Activated T-cell treated with anti-CD3 and anti-CD28 coated beads, Interleukin-2, amount 50 U/mL, for 24 hours (primary cell): Measurements from ENCODE around the gene GRIK1.

ENCODE experiments used
- DNase-seq: peaks from one replicate; pipeline ENCODE4 v3.0.0-alpha.2; 2020
- H3K27ac Mint-ChIP-seq: 2 replicates; pipeline ENCODE4 v1.8.0; 2020; ENCODE audit warnings: mild to moderate bottlenecking, mixed read lengths
- H3K27me3 Mint-ChIP-seq: 2 replicates; pipeline ENCODE4 v1.8.0; 2020; ENCODE audit warnings: mixed read lengths
- H3K36me3 Mint-ChIP-seq: 2 replicates; pipeline ENCODE4 v1.8.0; 2020; ENCODE audit warnings: low read depth, mixed read lengths
- H3K4me1 Mint-ChIP-seq: 2 replicates; pipeline ENCODE4 v1.8.0; 2020; ENCODE audit warnings: low read depth, mixed read lengths
- H3K4me3 Mint-ChIP-seq: 2 replicates; pipeline ENCODE4 v1.8.0; 2020; ENCODE audit warnings: mild to moderate bottlenecking, moderate library complexity, mixed read lengths
- H3K9me3 Mint-ChIP-seq: 2 replicates; pipeline ENCODE4 v1.8.0; 2020; ENCODE audit warnings: mixed read lengths

GRIK1 gene

DNA sequence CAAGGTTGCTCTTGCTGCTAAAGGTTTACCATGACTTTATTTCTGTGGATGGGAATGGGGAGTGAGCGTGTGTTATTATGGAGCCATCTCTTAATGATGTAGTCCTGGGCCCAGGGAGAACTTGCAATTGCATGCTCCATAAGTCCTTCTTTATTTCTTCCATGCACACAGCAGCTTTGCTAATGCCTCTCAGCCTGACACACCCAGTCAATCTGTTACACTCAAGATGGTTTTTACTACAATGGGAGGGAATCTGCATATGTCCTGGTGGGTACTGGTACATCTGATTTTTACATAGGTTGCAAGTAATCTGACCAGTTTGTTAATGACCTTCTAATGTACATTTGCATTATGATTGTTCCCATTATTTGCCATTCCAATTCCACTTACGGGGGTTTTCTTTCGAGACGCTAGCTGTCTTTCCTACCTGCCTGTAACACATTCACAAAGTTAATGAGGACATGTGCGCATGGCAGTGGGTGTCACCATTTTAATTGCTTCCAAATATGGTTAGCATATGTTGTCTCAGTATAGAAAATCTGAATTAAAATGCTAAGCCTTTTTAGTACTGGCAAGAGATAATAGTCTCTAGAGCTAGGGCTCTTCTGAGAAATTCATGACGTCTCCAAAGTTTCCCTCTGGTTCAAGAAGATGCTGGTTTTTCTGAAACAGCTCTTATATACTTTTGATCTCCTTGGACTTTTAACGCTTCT is 188.2 kb downstream of the GRIK1 start:
- Mint-ChIP-seq H3K27me3 (no peaks in the 10 kb centered on the region), H3K27ac (no peak overlapping the region), H3K4me3 (no peak overlapping the region), H3K4me1 (no peaks in the 10 kb centered on the region), H3K36me3 (no peaks in the 10 kb centered on the region), H3K9me3 (no peaks in the 10 kb centered on the region)
- DNase-seq: no peak

DNA sequence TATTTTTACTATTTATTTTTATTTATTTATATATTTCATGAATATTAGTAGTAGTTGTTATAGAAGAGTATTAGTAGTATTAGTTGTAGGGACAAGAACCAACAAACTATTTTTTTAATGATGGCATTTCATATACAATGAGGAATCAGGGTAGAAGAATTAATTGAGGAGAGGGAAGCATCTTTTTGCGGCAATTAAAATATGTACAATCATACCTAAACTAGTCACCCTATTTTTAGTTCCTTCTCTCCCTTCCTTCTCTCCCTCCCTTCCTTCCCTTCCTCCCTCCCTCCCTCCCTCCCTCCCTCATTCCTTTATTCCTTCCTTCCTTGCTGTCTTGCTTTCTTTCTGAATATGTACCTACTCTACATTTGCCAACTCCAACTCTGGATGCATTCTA is 189.8 kb downstream of the GRIK1 start:
- no peaks in the 10 kb centered on the region for H3K9me3 Mint-ChIP-seq
- H3K4me1 Mint-ChIP-seq: no peaks in the 10 kb centered on the region
- H3K4me3 Mint-ChIP-seq: no peak overlapping the region
- no peak for DNase-seq
- H3K27ac Mint-ChIP-seq: no peak overlapping the region
- no peaks in the 10 kb centered on the region for H3K36me3 Mint-ChIP-seq
- no peaks in the 10 kb centered on the region for H3K27me3 Mint-ChIP-seq

DNA sequence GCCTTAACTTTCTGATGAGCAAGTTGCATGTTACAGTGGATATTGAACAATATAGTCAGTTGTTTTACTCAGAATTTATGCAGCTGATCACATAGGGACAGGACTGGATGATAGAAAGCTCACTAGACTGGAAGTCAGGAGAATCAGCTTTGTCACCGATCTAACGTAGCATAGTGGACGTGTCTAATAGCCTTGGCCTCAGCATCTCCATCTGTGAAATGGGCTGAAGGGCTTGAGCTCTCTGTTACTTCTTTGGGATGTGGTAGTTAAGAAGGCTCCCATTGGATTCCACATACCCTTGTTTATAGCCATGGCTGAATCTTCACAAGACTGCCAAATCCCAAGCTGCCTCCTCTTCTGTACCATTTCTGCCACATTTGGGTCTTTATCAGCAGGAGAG is 190.6 kb downstream of the GRIK1 start:
- DNase-seq: no peak
- Mint-ChIP-seq H3K27me3 (no peaks in the 10 kb centered on the region), H3K36me3 (no peaks in the 10 kb centered on the region), H3K9me3 (no peaks in the 10 kb centered on the region), H3K4me3 (no peak overlapping the region), H3K27ac (no peak overlapping the region), H3K4me1 (no peaks in the 10 kb centered on the region)

DNA sequence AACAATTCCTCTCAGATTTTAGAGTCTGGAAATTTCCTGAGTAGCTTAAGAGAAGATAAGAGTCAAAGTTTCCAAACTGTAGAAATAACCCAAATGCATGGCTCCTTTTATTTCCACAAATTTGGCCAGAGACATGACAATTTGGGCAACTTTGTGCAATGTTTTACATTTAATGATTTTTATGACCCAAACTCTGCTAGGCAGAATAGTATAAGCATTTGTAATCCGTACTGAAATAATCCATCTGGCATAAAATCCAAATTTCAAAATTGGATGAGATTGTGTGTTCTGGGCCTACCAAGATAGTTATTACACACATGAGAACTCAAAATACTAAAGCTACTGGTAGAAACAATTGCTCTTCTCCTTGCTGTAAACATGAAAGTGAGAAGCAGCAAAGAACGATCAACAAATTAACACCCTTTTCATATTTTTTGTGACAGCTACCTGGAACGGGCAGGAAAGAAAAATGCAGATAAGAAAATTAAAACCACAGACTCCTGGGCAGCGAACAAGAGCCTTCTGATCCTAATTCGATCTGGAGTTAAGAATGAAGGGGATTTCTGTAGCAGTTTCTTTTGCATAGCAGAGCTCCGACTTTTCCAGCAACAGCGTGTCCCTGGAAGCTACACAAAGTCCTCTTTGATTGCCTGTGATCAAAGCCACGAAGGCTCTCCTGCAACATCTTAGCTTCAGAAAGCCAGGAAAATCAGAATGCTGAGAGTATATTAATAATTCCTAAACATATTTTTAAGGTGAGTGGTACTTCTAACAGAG is 191.2 kb downstream of the GRIK1 start:
- H3K4me1 Mint-ChIP-seq: no peaks in the 10 kb centered on the region
- no peaks in the 10 kb centered on the region for H3K9me3 Mint-ChIP-seq
- DNase-seq: no peak
- no peaks in the 10 kb centered on the region for H3K27me3 Mint-ChIP-seq
- no peak overlapping the region for H3K27ac Mint-ChIP-seq
- no peaks in the 10 kb centered on the region for H3K36me3 Mint-ChIP-seq
- H3K4me3 Mint-ChIP-seq: no peak overlapping the region

DNA sequence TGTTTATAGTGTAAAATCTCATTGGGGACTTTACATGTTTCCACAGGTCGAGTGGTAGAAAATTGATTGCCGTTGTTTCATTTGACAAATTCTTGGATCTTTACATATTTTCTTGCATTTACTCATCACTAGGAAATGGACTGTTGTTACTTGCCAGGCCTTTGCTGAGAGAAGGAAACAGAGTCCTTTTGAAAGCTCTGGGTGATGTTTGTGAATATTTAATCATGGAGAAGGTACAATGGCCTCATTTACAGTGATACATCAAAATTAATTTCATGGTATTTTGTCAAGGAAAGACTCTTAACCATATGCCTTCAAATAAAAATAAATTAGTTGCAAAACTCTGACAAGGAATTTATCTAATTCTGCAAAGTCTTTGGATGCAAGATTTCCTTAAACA is 198.0 kb downstream of the GRIK1 start:
- H3K4me1 Mint-ChIP-seq: no peaks in the 10 kb centered on the region
- H3K27me3 Mint-ChIP-seq: no peaks in the 10 kb centered on the region
- H3K9me3 Mint-ChIP-seq: no peaks in the 10 kb centered on the region
- DNase-seq: no peak
- H3K4me3 Mint-ChIP-seq: no peak overlapping the region
- no peaks in the 10 kb centered on the region for H3K36me3 Mint-ChIP-seq
- no peak overlapping the region for H3K27ac Mint-ChIP-seq

DNA sequence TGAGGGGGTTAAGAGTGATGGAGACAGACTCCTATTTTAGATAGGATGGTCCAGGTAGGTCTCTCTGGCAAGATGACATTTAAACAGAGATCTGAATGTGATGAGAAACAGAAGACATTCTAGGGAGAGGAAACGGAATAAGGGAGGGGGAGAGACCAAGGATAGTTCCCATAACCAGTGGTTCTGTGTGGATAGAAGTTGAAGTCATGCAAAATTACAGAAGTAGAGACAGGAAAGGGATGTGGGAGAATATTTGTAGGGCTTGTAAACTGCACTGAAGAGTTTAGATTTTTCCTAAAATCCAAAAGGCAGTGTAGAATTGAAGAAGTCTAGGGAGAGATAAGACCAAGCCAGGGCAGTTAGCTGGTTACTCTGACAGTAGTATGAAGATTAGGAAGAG is 200.6 kb downstream of the GRIK1 start:
- no peak for DNase-seq
- H3K4me3 Mint-ChIP-seq: no peak overlapping the region
- no peaks in the 10 kb centered on the region for H3K36me3 Mint-ChIP-seq
- H3K9me3 Mint-ChIP-seq: no peaks in the 10 kb centered on the region
- H3K27ac Mint-ChIP-seq: no peak overlapping the region
- no peaks in the 10 kb centered on the region for H3K27me3 Mint-ChIP-seq
- no peaks in the 10 kb centered on the region for H3K4me1 Mint-ChIP-seq

DNA sequence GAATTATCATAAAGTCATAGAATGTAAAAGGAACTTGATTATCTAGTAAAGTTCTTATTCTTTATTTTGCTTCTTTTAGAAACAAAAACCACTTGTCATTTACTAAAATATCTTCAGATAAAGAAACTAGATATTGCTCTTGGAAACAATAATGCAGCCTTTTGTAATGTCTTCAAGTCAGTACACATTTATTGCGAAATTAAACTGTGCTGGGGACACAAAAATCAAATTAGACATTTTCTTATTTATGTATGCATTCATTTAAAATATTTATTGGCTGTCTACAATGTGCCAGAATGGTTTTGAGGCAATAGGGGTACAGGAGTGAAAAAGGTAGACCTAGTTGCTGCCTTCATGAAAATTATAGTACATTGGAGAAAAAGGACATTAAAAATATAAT is 201.1 kb downstream of the GRIK1 start:
- Mint-ChIP-seq H3K9me3 (no peaks in the 10 kb centered on the region), H3K4me3 (no peak overlapping the region), H3K27ac (no peak overlapping the region), H3K4me1 (no peaks in the 10 kb centered on the region), H3K27me3 (no peaks in the 10 kb centered on the region), H3K36me3 (no peaks in the 10 kb centered on the region)
- DNase-seq: no peak

DNA sequence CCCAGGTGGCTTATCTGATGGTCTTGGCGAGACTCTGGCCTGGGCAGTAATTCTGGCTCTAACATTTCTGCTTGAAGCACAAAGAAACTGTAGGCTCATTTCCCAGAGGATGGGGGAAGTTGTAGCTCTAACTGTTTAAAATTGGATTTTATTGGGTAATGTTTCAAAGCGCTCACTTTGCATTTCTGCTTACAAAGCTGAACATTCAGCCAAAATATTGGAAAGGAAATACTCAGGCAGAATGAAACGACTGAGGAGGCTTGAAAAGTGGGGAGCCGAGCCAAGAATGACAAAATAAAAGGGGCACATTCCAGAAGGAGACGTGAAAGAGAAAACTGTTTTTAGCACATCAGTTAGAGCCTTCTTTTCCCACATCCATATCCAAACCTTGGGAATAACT is 202.6 kb downstream of the GRIK1 start:
- H3K9me3 Mint-ChIP-seq: no peaks in the 10 kb centered on the region
- H3K4me3 Mint-ChIP-seq: no peak overlapping the region
- H3K4me1 Mint-ChIP-seq: no peaks in the 10 kb centered on the region
- H3K36me3 Mint-ChIP-seq: no peaks in the 10 kb centered on the region
- no peaks in the 10 kb centered on the region for H3K27me3 Mint-ChIP-seq
- no peak overlapping the region for H3K27ac Mint-ChIP-seq
- DNase-seq: no peak

DNA sequence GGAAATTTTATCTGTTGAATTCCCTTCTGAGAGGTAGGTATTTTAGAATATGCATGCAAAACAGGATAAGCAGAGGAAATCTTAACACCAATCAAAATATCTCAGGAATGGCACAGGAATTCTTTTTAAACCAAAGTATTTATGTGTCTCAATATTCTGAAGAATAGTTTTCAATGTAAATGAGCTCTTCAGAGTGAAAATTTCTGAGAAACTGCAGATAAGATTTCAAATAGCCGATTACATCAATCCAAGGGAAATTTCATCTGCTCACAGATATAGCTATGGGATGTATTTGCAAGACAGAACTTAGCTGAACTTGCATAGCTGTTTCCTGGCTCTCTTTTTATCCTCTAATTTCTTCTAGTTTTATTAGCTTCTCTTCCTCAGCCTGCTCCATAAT is 209.5 kb downstream of the GRIK1 start:
- Mint-ChIP-seq H3K27me3 (no peaks in the 10 kb centered on the region), H3K27ac (no peak overlapping the region), H3K36me3 (no peaks in the 10 kb centered on the region), H3K4me3 (no peak overlapping the region), H3K4me1 (no peaks in the 10 kb centered on the region), H3K9me3 (no peaks in the 10 kb centered on the region)
- no peak for DNase-seq

DNA sequence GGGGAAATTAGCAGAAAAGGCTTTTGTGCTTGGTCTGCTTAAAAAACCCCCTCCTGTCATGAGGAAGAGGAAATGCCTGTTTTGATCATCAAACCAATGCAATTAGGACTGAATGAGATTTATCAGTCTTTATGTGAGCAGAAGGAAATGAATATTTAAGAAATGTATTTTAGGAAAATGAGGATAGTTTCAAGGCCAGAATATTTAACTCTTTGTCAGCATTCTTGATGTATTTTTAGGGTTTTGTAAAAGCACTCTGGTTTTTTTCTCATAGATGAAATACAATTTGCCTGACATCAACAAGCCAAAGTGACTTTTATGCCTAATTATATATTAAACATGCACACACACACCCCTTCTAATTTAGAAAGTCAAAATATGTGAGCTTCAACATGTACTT is 213.8 kb downstream of the GRIK1 start:
- no peak overlapping the region for H3K4me3 Mint-ChIP-seq

DNA sequence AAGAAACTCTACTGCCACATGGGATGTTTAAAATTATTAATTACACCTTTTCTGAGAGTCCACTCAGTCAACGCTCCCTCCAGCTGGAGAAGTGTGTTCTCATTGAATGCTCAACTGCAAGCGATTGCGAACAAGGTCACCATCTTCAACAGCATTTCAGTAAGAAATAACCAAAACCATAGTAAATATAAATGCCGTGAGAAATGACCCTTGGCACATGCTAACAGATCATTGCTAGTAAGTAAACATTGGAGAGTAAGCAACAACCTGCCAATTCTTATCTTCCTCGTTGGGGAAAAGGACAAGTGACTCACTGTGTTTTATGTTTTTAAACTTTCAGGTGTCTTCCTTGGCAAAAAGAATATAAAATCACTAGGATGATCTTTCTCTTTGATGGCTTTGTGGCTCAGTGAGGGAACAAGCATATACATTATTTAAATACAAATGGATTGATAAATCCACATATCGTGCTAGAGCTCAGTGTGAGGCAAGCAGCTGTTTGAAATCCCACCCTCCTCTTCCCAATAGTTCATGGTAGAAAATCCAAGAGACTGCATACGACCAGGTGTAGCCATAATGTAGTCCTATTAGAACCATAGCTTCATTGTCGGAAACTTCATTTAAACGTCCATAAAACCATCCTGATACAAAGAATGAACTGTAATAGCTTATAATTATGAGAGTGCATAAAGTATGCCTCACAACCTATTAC is 214.6 kb downstream of the GRIK1 start:
- no peaks in the 10 kb centered on the region for H3K36me3 Mint-ChIP-seq
- no peak for DNase-seq
- no peaks in the 10 kb centered on the region for H3K4me1 Mint-ChIP-seq
- H3K27ac Mint-ChIP-seq: no peak overlapping the region
- H3K9me3 Mint-ChIP-seq: no peaks in the 10 kb centered on the region
- no peak overlapping the region for H3K4me3 Mint-ChIP-seq
- H3K27me3 Mint-ChIP-seq: no peaks in the 10 kb centered on the region

More for the DNA sequence above, 213.8 kb downstream of the GRIK1 start:
- H3K4me1 Mint-ChIP-seq: no peaks in the 10 kb centered on the region
- no peaks in the 10 kb centered on the region for H3K36me3 Mint-ChIP-seq
- H3K27ac Mint-ChIP-seq: no peak overlapping the region
- H3K9me3 Mint-ChIP-seq: no peaks in the 10 kb centered on the region
- no peaks in the 10 kb centered on the region for H3K27me3 Mint-ChIP-seq
- DNase-seq: no peak

DNA sequence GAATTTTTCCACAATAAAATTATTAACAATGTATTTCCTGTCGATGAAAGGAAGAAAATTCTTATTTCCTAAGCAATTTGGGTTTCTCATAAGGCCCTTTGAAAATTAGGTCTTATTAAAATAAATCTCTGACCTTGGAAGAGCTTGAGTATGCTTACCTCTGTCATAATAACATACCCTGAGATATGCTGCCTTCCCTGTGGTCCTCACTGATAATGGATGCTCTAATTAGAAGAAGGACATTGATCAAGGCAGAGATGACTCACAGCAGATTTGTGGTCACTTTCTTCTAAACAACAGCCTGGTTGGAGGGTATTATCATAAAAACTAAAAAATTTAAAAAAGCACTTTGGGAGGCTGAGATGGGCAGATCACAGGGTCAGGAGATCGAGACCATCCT is 217.8 kb downstream of the GRIK1 start:
- Mint-ChIP-seq H3K36me3 (no peaks in the 10 kb centered on the region), H3K27ac (no peak overlapping the region), H3K4me1 (no peaks in the 10 kb centered on the region), H3K9me3 (peaks cover 2% of the 10 kb centered on the region), H3K27me3 (no peaks in the 10 kb centered on the region), H3K4me3 (no peak overlapping the region)
- DNase-seq: no peak

DNA sequence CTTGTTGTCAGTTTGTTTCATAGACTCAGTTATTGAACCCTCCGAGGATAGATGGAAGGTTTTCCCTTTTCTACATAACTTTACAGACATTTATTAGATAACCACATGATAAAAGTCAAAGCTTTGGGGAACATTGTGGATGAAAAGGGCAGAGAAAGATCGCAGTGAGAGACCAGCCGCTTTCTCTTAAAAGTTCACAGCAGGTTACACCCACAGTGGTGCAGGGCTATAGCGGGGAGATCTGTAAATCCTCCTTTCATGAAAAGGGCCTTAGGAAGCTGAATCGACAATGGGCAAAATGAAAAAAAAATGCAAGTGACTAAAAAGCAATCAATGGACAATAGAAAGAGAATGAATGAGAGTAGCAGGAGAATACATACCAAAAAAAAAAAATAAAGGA is 218.6 kb downstream of the GRIK1 start:
- H3K27me3 Mint-ChIP-seq: no peaks in the 10 kb centered on the region
- H3K36me3 Mint-ChIP-seq: no peaks in the 10 kb centered on the region
- H3K4me3 Mint-ChIP-seq: no peak overlapping the region
- no peaks in the 10 kb centered on the region for H3K4me1 Mint-ChIP-seq
- no peak overlapping the region for H3K27ac Mint-ChIP-seq
- no peak for DNase-seq
- peaks cover 5% of the 10 kb centered on the region for H3K9me3 Mint-ChIP-seq

DNA sequence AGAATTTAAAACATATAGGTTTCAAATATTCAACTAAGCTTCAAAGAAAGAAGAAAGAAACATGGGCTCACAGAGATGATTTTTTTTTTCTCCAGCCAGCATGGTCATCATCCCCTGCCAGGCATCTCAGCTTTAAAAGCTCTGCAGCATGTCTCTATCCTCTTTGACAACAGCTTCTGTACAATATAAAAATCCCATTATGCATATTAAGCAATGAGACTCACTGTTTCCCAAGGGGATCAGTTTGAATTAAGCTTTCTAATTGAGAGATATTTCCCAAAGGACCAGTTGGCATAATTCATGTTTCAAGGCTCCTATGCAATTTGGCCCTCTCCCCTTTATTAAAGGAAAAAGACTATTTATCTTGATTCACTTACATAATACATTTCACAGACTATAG is 220.3 kb downstream of the GRIK1 start:
- H3K27me3 Mint-ChIP-seq: no peaks in the 10 kb centered on the region
- no peaks in the 10 kb centered on the region for H3K4me1 Mint-ChIP-seq
- DNase-seq: no peak
- no peaks in the 10 kb centered on the region for H3K36me3 Mint-ChIP-seq
- peaks cover 9% of the 10 kb centered on the region for H3K9me3 Mint-ChIP-seq
- H3K4me3 Mint-ChIP-seq: no peak overlapping the region
- no peak overlapping the region for H3K27ac Mint-ChIP-seq
